Stomach (tissue), 4 donors: ENCODE data around the gene HPGDS.

Experiments used
- CTCF ChIP-seq, 7 experiments: fragments of 450-650 bp in 4 of 7; fragments of 200-600 bp in 3 of 7; sonication (generic) in 3 of 7; IDR thresholded peaks; one replicate each; pipeline ENCODE4 v1.5.1; 2016 to 2019; ENCODE audit warnings: antibody characterized with exemption in 7 of 7, control low read depth in 2 of 7, mild to moderate bottlenecking in 1 of 7
- POLR2A ChIP-seq, 4 donors: fragments of 450-650 bp; IDR thresholded peaks; one replicate each; pipeline ENCODE4 v1.6.1; 2016; ENCODE audit warnings: antibody characterized with exemption in 4 of 4, control low read depth in 2 of 4, mild to moderate bottlenecking in 1 of 4, moderate library complexity in 1 of 4
- POLR2AphosphoS5 ChIP-seq, 3 donors: sonication (generic); formaldehyde crosslinking; IDR thresholded peaks; one replicate each; pipeline ENCODE4 v1.6.1; 2016; ENCODE audit warnings: antibody characterized with exemption in 3 of 3

- TF ChIP-seq CTCF (IDR thresholded peaks at IDR 0.05) = no peak
- TF ChIP-seq POLR2A (IDR thresholded peaks at IDR 0.05) = no peak
- no peak for TF ChIP-seq POLR2AphosphoS5 (IDR thresholded peaks at IDR 0.05)
Observed at GRCh38 chr4:94305466-94306225, 37.0 kb downstream of the HPGDS start.
